Prostate gland (tissue), 2 donors: ENCODE data around the gene FPR3.

Experiments used
- CTCF ChIP-seq, 4 experiments: fragments of 200-600 bp in 2 of 4; fragments of 450-650 bp in 2 of 4; sonication (generic) in 2 of 4; IDR thresholded peaks; 1 replicate in 3 of 4; 2 replicates in 1 of 4; pipeline ENCODE4 v1.5.1; 2016 to 2019; ENCODE audit warnings: antibody characterized with exemption in 4 of 4, mild to moderate bottlenecking in 2 of 4, moderate library complexity in 2 of 4
- POLR2A ChIP-seq: fragments of 450-650 bp; IDR thresholded peaks from one replicate; pipeline ENCODE4 v1.6.1; 2016; ENCODE audit warnings: antibody characterized with exemption, mild to moderate bottlenecking
- POLR2AphosphoS5 ChIP-seq: sonication (generic); formaldehyde crosslinking; IDR thresholded peaks from one replicate; pipeline ENCODE4 v1.6.1; 2017; ENCODE audit warnings: antibody characterized with exemption

- TF ChIP-seq POLR2AphosphoS5 (no peak), CTCF (IDR thresholded peaks at IDR 0.05) (no peak), POLR2A (no peak)
Measured at GRCh38 chr19:51771376-51772130, 23.4 kb upstream of the FPR3 start.
